NCI-H1092 (cell line): Measurements from ENCODE around the gene MAPK7.

Source experiments
- DNase-seq: peaks from one replicate; lab custom pipeline; 2025; lab: John Stamatoyannopoulos, UW

MAPK7 gene

DNA sequence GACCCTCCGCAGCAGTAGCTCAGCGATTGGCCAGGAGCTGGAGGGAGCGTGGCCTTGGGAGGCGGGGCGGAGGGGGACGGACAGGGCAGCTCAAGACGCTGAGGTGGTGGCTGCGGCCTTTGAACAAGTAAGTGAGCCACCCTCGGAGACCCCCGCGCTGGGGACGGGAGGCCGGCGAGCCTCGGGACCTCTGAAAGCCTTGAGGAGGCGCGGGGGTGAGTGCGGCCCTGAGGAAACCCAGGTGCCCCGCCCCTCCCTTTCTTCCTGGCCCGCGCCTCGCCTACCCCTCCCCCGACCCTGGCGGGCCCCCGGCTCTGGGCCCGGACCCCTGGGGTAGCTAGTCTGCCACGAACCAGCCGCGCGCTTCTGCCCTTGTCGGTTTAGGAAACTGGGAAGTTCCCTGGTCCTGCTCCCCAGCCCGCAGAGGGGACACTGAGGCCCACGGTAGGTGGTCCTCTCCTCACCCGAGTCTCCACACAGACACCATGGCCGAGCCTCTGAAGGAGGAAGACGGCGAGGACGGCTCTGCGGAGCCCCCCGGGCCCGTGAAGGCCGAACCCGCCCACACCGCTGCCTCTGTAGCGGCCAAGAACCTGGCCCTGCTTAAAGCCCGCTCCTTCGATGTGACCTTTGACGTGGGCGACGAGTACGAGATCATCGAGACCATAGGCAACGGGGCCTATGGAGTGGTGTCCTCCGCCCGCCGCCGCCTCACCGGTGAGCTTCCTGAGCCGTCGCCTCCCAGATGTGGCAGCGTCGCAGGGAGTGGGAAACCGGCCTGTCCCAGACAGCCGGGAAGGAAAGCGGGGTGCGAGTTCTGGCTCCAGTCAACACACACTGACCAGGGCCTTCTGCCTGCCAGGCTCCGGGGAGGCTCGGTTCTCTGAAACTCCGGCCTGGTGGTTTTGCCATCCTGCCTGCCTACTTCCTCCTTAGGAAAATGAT, at the start of gene MAPK7:
MAPK7 (plus strand) TSS at position 83 of the 945 bp plus-strand sequence; CDS start at position 486, 403 bp downstream.
- no peak for DNase-seq

DNA sequence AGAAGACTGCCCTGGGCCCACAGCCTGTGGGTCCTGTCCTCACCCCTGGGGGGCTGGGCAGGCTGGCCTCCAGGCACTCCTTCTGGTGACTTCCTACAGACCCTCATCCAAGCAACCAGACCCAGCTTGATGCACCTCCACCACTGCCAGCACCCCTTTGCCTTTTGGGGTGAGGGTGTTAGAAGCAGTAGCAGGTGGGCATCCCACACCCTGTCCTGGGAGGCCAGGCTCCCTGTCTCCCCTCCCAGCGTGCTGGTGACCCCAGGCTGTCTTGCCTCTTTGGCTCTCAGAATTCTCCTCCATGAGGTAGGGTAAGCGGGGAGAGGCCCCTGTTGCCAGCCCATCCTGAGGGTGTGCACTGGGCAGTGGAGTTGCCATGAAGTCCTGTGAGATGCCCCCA, 49.2 kb upstream of the MAPK7 start:
- no peak for DNase-seq

DNA sequence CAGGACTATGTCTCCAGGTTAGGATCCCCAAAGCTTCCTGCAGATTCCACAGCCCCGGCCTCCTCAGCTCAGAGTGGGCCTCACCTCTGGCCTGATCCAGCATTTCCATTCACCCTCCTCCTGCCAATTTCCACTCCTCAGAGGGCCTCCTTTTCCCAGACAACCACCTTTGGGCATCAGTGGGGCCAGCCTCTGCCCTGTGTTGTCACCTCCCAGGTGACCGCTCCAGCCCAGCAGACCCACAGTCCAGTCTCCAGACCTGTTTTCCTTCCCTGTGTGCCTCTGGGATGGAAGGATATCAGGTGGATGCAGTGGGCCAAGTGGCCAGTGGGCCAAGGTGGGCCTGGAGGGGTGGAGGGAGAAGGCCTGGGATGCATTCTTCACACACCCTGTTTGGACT, 48.5 kb upstream of the MAPK7 start:
- no peak for DNase-seq

- DNase-seq: no peak
Measured at GRCh38 chr17:19330271-19330670, 48.0 kb upstream of the MAPK7 start.

- DNase-seq: no peak
Measured at GRCh38 chr17:19331134-19331533, 47.2 kb upstream of the MAPK7 start.

- DNase-seq: no peak
Measured at GRCh38 chr17:19331543-19332245, 46.6 kb upstream of the MAPK7 start.

GRCh38 chr17:19332371-19333131, 45.7 kb upstream of the MAPK7 start:
- no peak for DNase-seq

DNA sequence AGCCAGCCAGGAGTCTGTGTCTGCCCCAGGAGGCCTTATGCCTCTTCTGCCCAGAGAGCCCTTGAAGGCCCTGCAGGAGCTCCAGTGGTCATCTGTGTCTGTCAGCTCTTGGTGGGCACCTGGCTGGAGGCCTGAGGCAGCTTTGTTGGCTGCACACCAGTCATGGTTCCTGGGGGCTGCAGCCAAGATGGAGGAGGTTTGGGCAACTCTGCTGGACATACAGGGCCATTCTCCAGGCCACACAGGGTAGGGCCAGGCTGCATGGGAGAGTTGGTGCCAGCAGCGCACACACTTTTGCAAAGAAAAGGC, 45.2 kb upstream of the MAPK7 start:
- no peak for DNase-seq

DNA sequence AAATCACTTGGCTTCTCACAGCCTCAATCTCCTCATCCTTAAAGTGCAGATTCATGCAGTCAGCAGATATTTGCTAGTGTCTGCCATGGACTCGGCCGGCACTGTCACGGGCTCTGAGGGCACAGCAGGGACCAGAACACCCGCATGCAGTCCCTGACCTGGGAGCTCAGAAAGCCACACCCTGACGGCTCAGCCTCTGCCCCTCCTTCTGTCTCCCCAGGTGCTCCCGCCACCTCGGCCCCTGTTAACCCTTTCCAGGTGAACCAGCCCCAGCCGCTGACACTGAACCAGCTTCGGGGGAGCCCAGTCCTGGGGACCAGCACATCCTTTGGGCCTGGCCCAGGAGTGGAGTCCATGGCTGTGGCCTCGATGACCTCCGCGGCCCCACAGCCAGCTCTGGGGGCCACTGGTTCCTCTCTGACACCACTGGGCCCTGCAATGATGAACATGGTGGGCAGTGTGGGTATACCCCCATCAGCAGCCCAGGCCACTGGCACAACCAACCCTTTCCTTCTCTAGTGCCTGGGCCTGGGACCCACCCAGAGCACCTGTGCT, 44.5 kb upstream of the MAPK7 start:
- no peak for DNase-seq

DNA sequence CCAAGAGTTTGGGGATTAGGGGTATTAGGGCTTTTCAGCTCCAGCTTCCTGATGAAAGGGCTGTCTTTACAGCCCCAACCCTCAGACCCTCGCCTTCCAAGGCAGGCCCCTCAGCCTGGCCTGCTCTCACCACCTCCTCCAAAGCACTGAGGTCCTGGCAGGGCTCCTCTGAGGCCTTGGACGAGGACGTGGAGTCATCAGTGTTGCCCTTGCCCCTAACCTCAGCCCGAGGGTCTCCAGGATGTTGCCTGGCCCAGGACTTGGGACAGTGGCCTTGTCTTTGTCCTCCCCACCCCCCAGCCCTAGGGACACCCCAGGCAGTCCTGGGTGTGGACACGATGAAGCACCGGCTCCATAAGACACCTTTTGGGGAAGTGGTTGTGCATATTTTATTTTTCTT, 44.0 kb upstream of the MAPK7 start:
- DNase-seq: no peak

DNA sequence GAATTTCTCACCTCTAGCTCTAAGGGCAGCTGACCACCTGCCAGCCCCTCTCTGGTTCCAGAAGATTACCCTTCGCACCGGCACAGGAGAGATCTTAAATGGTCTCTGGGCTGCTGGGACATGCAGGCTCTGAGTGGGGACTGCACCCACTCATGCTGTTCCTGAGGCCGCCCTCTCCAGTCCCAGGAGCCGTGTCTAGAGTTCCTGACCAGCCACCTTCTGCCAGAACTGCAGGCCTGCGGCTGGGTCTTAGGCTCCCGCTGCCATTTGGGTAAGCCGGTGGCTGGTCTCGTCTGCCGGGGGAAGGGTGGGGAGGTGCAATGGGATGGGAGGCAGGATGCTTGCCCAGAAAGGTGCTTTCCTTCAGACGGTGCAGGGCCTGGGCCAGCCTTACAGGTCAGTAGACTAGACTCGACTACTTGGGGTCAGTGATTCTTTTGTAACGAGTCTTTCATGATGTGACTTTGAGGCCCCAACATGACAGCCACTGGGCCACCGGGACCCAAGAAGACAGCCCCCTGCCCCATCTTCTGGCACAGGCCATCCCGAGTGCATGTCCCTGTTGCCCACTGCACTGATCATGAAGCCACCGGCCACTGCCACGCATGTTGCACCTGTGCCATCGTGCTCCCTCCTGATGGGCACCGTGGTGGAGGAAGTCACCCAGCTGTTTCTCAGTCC, 42.2 kb upstream of the MAPK7 start:
- DNase-seq: no peak

DNA sequence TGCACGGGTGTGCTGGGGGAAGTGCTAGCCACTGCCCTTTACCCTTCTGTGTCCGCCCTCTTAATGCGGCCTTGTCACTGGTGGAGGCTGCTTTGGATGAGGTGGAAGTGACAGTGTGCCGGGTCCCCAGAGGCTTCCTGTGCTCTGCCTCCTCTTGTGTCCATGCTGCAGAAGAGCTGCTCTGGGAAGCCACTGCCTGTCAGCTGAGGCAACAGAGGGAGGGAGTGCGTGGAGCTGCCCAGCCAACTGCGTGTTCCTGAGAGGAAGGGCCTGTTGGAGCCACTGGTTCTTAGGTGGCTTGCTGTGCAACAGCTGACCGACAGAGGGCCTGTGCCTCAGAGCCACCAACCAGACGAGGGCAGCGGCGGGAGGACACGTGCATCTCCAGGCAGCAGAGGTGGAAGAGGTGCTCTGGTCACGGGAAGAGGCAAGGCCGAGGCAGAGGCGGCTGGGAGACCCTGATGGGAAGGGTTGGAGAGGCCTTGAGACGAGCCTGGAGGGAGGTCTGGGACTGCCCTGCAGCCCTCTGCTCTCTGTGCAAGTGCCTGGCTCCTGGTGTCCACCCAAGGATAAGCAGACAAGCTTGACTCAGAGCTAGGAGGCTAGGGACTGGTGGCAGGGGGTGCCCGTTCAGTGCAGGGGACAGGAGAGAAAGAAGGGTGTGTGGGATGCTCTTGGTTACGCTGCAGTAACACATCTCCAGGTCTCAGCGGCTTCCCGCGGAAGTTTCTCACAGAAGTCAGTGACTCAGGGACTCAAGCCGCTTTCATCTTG, 41.2 kb upstream of the MAPK7 start:
- no peak for DNase-seq

GRCh38 chr17:19337712-19338023, 40.6 kb upstream of the MAPK7 start:
- DNase-seq: no peak

DNA sequence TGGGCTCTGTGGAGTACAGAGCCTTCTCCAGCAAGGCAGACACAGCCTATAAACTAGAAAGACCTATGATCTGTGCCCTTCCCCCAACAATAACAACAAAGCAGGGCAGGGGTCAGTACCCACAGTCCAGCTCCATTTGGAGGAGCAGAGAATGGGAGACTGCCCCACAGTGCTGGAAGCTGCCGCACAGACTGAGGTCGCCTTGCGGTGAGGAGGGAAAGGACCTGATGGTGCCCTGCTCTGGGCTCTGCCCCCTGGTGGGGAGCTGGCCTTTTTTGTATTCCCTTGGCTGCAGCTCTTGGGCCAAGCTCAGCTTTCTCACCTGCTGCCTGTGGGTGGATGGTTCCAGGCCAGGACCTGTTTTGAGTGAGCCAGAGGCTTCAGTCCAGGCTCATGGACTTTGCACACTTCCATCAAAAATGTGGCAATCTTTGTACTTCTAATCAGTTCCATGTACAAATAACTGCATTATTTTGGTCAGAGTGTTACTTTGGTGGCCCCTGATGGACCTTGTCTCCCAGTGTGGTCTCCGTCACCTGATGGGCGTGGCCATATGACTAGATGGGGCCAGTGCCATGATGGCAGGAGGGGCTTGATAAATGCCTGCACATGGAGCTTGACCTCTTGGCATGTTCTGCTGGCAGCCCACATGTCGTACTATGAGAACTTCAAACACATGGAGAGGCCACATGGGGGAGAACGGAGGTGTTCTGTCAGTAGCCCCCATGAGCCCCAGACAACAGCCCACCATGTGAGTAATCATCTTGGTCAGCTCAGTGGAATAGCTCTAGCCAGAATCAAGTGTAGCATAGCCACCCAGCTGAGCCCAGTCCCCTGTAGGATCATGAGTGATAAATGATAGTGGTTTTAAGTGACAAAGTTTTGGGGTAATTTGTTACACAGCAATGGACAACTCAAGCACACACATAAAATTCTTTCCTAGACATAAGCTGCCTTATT, 40.0 kb upstream of the MAPK7 start:
- DNase-seq: no peak

DNA sequence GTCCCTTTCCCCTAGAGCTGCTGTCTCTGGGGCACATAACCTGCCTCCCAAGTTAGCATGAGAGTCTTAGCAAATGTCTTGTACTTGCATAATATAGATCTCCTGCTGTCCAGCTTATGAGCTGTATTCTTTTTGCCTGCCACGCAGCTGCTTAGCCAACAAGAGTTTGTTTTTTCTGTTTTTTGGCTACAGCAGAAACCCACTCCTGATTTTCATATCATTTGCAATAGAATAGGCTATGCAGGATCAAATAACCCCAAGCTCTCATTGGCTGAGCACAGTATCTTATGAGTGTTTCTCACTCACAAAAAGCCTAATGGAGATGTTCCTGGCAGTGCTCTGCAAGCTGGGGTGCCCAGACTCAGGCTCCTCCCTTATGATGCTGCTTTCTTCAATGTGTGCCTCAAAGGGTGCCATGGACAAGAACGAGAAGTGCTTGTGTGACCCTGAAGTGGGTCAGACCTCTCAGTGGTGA, 38.9 kb upstream of the MAPK7 start:
- no peak for DNase-seq

DNA sequence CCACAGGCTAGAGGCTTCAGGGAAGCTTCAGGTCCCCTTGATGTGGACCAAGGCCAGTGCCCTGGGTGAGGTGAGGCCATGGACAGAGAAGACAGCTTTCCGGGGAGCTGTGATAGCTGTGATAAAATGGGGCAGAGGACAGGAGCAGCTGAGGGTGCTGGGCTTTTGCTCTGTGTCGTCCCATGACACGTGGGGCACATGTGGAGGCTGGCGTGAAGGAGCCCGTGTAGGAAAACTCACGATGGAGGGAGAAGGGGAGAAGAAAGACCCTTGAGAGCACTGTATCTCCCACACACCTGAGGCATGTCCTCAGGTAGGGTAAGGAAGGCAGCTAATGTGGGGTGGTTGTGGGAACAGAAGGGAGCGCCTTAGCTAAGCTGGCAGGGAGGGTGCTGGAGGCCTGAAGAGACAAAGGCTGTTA, 37.1 kb upstream of the MAPK7 start:
- DNase-seq: no peak

GRCh38 chr17:19341641-19342610, 36.4 kb upstream of the MAPK7 start:
- DNase-seq: no peak

- DNase-seq: no peak
Measured at GRCh38 chr17:19342611-19343255, 35.6 kb upstream of the MAPK7 start.
